WTC11 (cell line): Measurements from ENCODE around the gene LHB. TPM values are rescaled to one million over a fixed set of nuclear protein-coding genes. Genes with fewer than 3 reads are reported as not detected.
A peak's percentile ranks its signal among the peaks of the same experiment; 100 is the strongest.

ENCODE experiments used
- ATAC-seq: fragments of 200-7000 bp; cut with Tn5 transposase; 2 replicates; pipeline ENCODE4 v1.10.0; 2021; ENCODE audit warnings: mild to moderate bottlenecking, moderate library complexity
- CTCF ChIA-PET: fragments of 300-600 bp; sonication (Branson Sonifier 250); formaldehyde crosslinking; loops from one replicate; lab custom pipeline; 2021; ENCODE audit warnings: antibody characterized with exemption; lab: Charles Lee
- POLR2A ChIA-PET: fragments of 350-600 bp; sonication (Branson Sonifier 250); formaldehyde crosslinking; loops from one replicate; lab custom pipeline; 2021; ENCODE audit warnings: antibody characterized with exemption; lab: Charles Lee
- DNase-seq: peaks from one replicate; pipeline ENCODE4 v3.0.0; 2021; ENCODE audit warnings: low spot score
- H3K27ac Mint-ChIP-seq: 2 replicates; pipeline ENCODE4 v1.8.0; 2021; ENCODE audit warnings: mixed read lengths
- H3K27me3 Mint-ChIP-seq: 2 replicates; pipeline ENCODE4 v1.8.0; 2021; ENCODE audit warnings: low read depth, mild to moderate bottlenecking, moderate library complexity, mixed read lengths
- H3K36me3 Mint-ChIP-seq: 2 replicates; pipeline ENCODE4 v1.8.0; 2021; ENCODE audit warnings: mixed read lengths
- H3K4me1 Mint-ChIP-seq: 2 replicates; pipeline ENCODE4 v1.8.0; 2022; ENCODE audit warnings: mixed read lengths
- H3K4me3 Mint-ChIP-seq: 2 replicates; pipeline ENCODE4 v1.8.0; 2021; ENCODE audit warnings: mild to moderate bottlenecking, moderate library complexity, mixed read lengths
- H3K9me3 Mint-ChIP-seq: 2 replicates; pipeline ENCODE4 v1.8.0; 2021; ENCODE audit warnings: mixed read lengths
- AFF4 ChIP-seq: sonication (generic); formaldehyde crosslinking; IDR thresholded peaks from 2 replicates; pipeline ENCODE4 v1.8.1; 2023; ENCODE audit warnings: mild to moderate bottlenecking, missing genetic modification reagents, borderline replicate concordance
- CREB1 ChIP-seq: sonication (generic); formaldehyde crosslinking; IDR thresholded peaks from 2 replicates; pipeline ENCODE4 v1.8.0; 2023; ENCODE audit warnings: mild to moderate bottlenecking, missing genetic modification reagents
- FOXK1 ChIP-seq: sonication (generic); formaldehyde crosslinking; IDR thresholded peaks from 2 replicates; pipeline ENCODE4 v1.8.0; 2022; ENCODE audit warnings: mild to moderate bottlenecking, moderate library complexity, missing genetic modification reagents
- KAT7 ChIP-seq: sonication (generic); formaldehyde crosslinking; IDR thresholded peaks from 2 replicates; pipeline ENCODE4 v1.8.1; 2023; ENCODE audit warnings: missing genetic modification reagents, mild to moderate bottlenecking, borderline replicate concordance
- MYBL2 ChIP-seq: sonication (generic); formaldehyde crosslinking; IDR thresholded peaks from 2 replicates; pipeline ENCODE4 v1.8.1; 2023; ENCODE audit warnings: mild to moderate bottlenecking, moderate library complexity, missing genetic modification reagents
- NR1H2 ChIP-seq: sonication (generic); formaldehyde crosslinking; IDR thresholded peaks from 2 replicates; pipeline ENCODE4 v1.9.0; 2021; ENCODE audit warnings: mild to moderate bottlenecking, moderate library complexity, missing genetic modification reagents
- NR3C1 ChIP-seq: sonication (generic); formaldehyde crosslinking; conservative IDR thresholded peaks from 2 replicates; pipeline ENCODE4 v1.8.1; 2023; ENCODE audit warnings: low read depth, mild to moderate bottlenecking, missing genetic modification reagents
- SOX15 ChIP-seq: fragments of 250-450 bp; sonication (Bioruptor Pico); IDR thresholded peaks from 2 replicates; pipeline ENCODE4 v1.9.0; 2021; ENCODE audit warnings: mild to moderate bottlenecking
- SP1 ChIP-seq: sonication (generic); formaldehyde crosslinking; conservative IDR thresholded peaks from 2 replicates; pipeline ENCODE4 v1.8.1; 2022; ENCODE audit warnings: missing genetic modification reagents
- TEAD4 ChIP-seq: sonication (generic); formaldehyde crosslinking; IDR thresholded peaks from 2 replicates; pipeline ENCODE4 v1.8.0; 2022; ENCODE audit warnings: mild to moderate bottlenecking, missing genetic modification reagents
- ZNF121 ChIP-seq: sonication (generic); formaldehyde crosslinking; IDR thresholded peaks from 2 replicates; pipeline ENCODE4 v1.8.0; 2023; ENCODE audit warnings: missing genetic modification reagents
- ZNF416 ChIP-seq: fragments of 250-450 bp; sonication (Bioruptor Pico); IDR thresholded peaks from 2 replicates; pipeline ENCODE4 v1.9.0; 2021; ENCODE audit warnings: mild to moderate bottlenecking, inconsistent platforms
- total RNA-seq: library from RNA; stranded (reverse); gene quantifications from 3 replicates; pipeline ENCODE4 v1.2.3, GENCODE V29; 2021
- TF ChIP-seq, protein P1 (sequence below): sonication (generic); formaldehyde crosslinking; IDR thresholded peaks from 2 replicates; pipeline ENCODE4 v1.8.1; 2022; ENCODE audit warnings: mild to moderate bottlenecking, moderate library complexity, missing genetic modification reagents
- TF ChIP-seq, protein P2 (sequence below): sonication (generic); formaldehyde crosslinking; conservative IDR thresholded peaks from 2 replicates; pipeline ENCODE4 v1.8.1; 2023; ENCODE audit warnings: mild to moderate bottlenecking, low read depth, missing genetic modification reagents, moderate library complexity

LHB gene
- total RNA-seq, 1 experiment from 2014 or later = not detected

DNA sequence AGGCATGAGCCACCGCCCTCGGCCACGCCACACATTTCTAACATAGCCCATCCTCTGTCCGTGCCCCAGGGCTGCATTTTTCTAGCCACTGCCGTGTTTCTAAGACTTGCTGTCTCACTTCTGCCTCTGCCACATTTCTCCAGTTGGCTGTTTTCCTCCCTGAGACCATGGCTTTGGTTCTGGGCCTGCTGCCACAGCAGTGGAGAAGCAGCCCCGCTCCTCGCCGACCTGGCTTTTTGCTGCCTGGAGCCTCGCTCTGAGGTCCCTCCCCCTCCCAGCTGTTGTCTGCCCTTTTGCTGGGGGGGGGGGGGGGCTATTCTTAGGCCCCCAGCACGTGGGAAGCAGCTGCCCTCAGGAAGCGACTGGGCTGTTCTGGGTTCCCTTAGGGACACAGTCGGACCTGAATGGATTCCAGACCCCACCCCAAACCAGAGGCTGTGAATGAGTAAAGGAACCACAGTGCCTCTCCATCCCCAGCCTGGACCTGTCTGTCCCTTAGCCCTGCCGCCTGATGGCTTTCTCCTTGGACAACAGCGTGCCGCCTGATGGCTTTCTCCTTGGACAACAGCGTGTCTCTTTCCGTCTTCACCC is 27.1 kb downstream of the LHB start (continued):
- TF ChIP-seq KAT7 (CRISPR knock-in tag) (no peak), NR3C1 (CRISPR knock-in tag) (no peak), SOX15 (CRISPR knock-in tag) (no peak), ZNF121 (CRISPR knock-in tag) (no peak), SP1 (CRISPR knock-in tag) (no peak), TEAD4 (CRISPR knock-in tag) (no peak), AFF4 (CRISPR knock-in tag) (no peak)

GRCh38 chr19:48988860-48989259 is 28.0 kb downstream of the LHB start:
- ATAC-seq (no peak), DNase-seq (no peak)
- H3K27me3 Mint-ChIP-seq = no peaks in the 10 kb centered on the region
- TF ChIP-seq NR1H2 (no peak), ZNF416 (CRISPR knock-in tag) (no peak), MYBL2 (CRISPR knock-in tag) (no peak), AFF4 (CRISPR knock-in tag) (no peak), FOXK1 (CRISPR knock-in tag) (no peak), CREB1 (no peak), KAT7 (CRISPR knock-in tag) (no peak)
- TF ChIP-seq, protein P1, sequence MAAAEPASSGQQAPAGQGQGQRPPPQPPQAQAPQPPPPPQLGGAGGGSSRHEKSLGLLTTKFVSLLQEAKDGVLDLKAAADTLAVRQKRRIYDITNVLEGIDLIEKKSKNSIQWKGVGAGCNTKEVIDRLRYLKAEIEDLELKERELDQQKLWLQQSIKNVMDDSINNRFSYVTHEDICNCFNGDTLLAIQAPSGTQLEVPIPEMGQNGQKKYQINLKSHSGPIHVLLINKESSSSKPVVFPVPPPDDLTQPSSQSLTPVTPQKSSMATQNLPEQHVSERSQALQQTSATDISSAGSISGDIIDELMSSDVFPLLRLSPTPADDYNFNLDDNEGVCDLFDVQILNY (CRISPR knock-in tag) = no peak
- TF ChIP-seq, protein P2, sequence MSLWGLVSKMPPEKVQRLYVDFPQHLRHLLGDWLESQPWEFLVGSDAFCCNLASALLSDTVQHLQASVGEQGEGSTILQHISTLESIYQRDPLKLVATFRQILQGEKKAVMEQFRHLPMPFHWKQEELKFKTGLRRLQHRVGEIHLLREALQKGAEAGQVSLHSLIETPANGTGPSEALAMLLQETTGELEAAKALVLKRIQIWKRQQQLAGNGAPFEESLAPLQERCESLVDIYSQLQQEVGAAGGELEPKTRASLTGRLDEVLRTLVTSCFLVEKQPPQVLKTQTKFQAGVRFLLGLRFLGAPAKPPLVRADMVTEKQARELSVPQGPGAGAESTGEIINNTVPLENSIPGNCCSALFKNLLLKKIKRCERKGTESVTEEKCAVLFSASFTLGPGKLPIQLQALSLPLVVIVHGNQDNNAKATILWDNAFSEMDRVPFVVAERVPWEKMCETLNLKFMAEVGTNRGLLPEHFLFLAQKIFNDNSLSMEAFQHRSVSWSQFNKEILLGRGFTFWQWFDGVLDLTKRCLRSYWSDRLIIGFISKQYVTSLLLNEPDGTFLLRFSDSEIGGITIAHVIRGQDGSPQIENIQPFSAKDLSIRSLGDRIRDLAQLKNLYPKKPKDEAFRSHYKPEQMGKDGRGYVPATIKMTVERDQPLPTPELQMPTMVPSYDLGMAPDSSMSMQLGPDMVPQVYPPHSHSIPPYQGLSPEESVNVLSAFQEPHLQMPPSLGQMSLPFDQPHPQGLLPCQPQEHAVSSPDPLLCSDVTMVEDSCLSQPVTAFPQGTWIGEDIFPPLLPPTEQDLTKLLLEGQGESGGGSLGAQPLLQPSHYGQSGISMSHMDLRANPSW (CRISPR knock-in tag) = no peak
- peaks cover 30% of the 10 kb centered on the region for H3K36me3 Mint-ChIP-seq
- H3K4me1 Mint-ChIP-seq = peaks cover 21% of the 10 kb centered on the region
- POLR2A ChIA-PET = no interaction called here
- H3K27ac Mint-ChIP-seq = peak overlapping the region; percentile 36; the same call in 1 of the 2 replicates
- H3K4me3 Mint-ChIP-seq = no peak overlapping the region
- CTCF ChIA-PET = interaction anchor here (0.7 to 4.2 kb wide), 2 partner anchors 18 to 29 kb away, joined by 4 to 18 read pairs; no protein-coding TSS in a partner anchor
- H3K9me3 Mint-ChIP-seq = no peaks in the 10 kb centered on the region
